GM13976 (cell line): ENCODE results near the gene PLXNA2.
A peak's percentile ranks its signal among the peaks of the same experiment; 100 is the strongest.

Experiments
- DNase-seq: peaks from one replicate; pipeline ENCODE4 v3.0.0; 2012; ENCODE audit warnings: low spot score
- CTCF ChIP-seq: IDR thresholded peaks from 2 replicates; pipeline ENCODE4 v1.5.1; 2012; ENCODE audit warnings: borderline replicate concordance, mild to moderate bottlenecking; ENCODE audit not compliant: insufficient read depth; ENCODE audit errors: extremely low read depth, missing control alignments, control extremely low read depth
- in situ Hi-C: fragments of 300-500 bp; cut with MboI; formaldehyde crosslinking; loops from one replicate; pipeline ENCODE4 v1.12.0; 2022; ENCODE audit warnings: low sequenced_read_pairs, mixed read lengths, inconsistent platforms; ENCODE audit not compliant: unreplicated experiment

PLXNA2 gene

DNA sequence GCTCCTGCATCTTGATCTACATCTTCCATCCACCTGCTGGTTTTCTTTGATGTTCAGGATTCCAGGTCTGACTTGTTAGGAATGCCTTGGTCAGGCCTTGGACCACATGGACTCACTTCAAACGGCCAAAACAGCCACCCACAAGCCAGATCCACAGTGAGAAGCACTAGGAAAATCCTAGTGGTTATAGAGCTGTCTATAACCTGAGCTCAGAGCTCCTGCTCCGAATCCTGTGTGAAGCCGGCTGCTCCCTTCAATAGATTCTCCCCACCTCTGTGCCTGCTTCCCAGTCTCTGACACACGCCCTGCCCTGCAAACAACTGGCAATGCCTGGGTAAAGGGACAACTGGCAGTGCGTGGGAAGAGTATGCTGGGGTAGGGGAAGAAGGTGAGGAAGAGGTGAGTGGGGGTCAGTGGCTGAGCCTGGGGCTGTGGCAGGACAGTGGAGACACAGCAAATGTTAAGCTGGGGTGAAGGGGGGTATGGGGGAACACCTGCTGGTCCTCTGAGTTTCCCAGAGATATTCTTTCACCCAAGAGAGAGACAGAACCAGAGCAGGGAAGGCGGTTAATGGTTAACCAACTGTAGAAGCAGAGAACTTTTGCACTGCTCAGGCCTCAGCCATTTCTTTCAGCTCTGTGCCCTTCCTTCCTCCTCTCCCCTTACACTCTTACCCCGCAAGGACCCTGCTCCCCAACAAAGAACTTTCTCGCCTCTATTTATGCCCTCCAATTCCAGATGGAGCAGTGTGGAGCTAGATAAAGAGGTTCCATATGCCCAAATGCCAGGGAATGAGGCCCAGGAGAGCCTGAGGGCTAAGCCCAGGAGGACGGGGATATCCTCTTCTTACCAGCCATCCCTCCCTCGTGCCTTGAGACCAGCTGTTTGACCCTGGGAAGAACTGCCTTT is 4.5 kb downstream of the PLXNA2 start:
- no peak for DNase-seq
- in situ Hi-C loops = loop anchor here (10.0 kb wide), 2 partner anchors 105 to 225 kb away; no protein-coding TSS in a partner anchor
- TF ChIP-seq CTCF = no peak

- DNase-seq = peak; percentile 62
Observed at GRCh38 chr1:208238710-208239472, 5.3 kb downstream of the PLXNA2 start.

DNA sequence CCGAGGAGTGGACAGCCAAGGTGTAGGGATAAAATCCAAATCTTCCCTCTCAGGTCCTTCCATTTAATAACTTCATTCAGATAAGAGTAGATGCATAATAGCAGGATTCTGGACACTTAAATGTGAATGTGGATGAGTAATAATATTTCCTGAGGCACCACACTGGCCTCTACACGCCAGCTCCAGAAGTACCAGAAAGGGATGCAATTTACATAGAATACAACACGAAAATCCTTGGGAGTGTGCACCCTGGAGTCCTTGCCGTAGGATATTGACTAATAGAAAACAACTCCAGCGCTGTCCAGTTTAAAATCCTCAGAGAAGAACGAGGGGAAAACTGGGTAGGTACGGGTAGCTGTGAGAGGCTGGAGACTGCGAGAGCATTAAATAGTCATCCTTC is 6.9 kb downstream of the PLXNA2 start:
- in situ Hi-C loops = no loop called here
- TF ChIP-seq CTCF = no peak
- no peak for DNase-seq

More at GRCh38 chr1:208238710-208239472, 5.3 kb downstream of the PLXNA2 start:
- peak; percentile 54 for TF ChIP-seq CTCF
- in situ Hi-C loops = no loop called here

DNA sequence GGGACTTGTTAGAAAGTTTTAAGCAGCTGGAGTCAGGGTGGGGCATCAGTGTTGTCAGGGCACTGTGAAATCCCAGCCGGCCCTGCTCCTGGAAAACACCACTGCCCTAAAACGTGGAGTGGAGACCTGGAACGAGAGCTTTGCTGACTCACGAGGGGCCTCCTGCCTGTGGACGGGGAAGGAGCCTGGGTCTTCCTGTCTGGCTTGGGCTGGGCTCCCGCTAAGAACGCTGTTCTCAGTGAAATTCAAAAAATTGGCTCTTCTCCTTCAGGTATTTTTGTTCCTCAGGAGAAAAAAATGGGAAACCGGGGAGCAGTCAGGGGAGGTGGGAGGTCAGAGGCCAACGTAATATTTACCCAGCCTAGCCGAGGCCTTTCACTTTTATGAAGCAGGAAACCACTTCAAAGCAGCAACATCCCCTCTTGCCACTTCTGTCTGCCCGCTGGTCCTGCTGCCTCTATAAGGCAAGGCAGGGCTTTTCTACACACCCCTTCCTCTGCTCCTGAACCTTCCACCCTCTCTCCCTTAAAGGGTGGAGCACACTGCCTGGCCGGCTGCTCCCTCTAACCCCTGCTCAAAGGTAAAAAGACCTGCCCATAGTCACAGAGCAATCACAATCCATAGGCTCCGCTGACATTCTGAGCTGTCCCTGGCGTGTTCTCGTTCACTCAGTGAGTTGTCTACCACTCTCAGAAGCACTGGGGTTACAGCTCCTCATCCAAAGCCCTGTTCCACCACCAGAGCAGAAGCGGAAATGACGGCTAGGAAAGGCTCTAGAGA is 8.0 kb downstream of the PLXNA2 start:
- no peak for TF ChIP-seq CTCF
- DNase-seq = no peak
- in situ Hi-C loops = no loop called here

- DNase-seq = no peak
Observed at GRCh38 chr1:208235356-208235981, 8.7 kb downstream of the PLXNA2 start.

More at GRCh38 chr1:208235356-208235981, 8.7 kb downstream of the PLXNA2 start:
- in situ Hi-C loops = no loop called here
- no peak for TF ChIP-seq CTCF
